Ectodermal cell (in vitro differentiated cells): ENCODE results near the gene CCDC85C.
"Not testable (repeated sequence)": the region's sequence is repeated elsewhere in the genome, so short reads cannot be mapped to it uniquely, and the experiment has no call there.

Source experiments
- H3K27ac ChIP-seq: 2 replicates; pipeline ENCODE4 v1.7.0; 2013; ENCODE audit warnings: mild to moderate bottlenecking, low read depth, low read length; ENCODE audit not compliant: insufficient read depth, poor library complexity, severe bottlenecking
- H3K27me3 ChIP-seq: 2 replicates; pipeline ENCODE4 v1.7.0; 2013; ENCODE audit warnings: mild to moderate bottlenecking, low read length; ENCODE audit not compliant: insufficient read depth, control insufficient read depth, poor library complexity, severe bottlenecking
- H3K36me3 ChIP-seq: one replicate; pipeline ENCODE4 v1.7.0; 2013; ENCODE audit warnings: low read length; ENCODE audit not compliant: control insufficient read depth, insufficient read depth
- H3K4me1 ChIP-seq: one replicate; pipeline ENCODE4 v1.7.0; 2013; ENCODE audit warnings: low read length; ENCODE audit not compliant: control insufficient read depth, insufficient read depth
- H3K4me3 ChIP-seq: 2 replicates; pipeline ENCODE4 v1.7.0; 2013; ENCODE audit warnings: low read depth, low read length, control low read depth; ENCODE audit not compliant: insufficient read depth
- H3K9me3 ChIP-seq: 2 replicates; pipeline ENCODE4 v1.7.0; 2013; ENCODE audit warnings: mild to moderate bottlenecking, low read length, moderate library complexity; ENCODE audit not compliant: control insufficient read depth
- WGBS, 2 experiments: methylation state at CpG; one replicate each; pipeline ENCODE4 v1.1.7; 2013; ENCODE audit warnings: missing lambda C conversion rate in 2 of 2; 5-methylcytosine and 5-hydroxymethylcytosine counted together

The CCDC85C gene

DNA sequence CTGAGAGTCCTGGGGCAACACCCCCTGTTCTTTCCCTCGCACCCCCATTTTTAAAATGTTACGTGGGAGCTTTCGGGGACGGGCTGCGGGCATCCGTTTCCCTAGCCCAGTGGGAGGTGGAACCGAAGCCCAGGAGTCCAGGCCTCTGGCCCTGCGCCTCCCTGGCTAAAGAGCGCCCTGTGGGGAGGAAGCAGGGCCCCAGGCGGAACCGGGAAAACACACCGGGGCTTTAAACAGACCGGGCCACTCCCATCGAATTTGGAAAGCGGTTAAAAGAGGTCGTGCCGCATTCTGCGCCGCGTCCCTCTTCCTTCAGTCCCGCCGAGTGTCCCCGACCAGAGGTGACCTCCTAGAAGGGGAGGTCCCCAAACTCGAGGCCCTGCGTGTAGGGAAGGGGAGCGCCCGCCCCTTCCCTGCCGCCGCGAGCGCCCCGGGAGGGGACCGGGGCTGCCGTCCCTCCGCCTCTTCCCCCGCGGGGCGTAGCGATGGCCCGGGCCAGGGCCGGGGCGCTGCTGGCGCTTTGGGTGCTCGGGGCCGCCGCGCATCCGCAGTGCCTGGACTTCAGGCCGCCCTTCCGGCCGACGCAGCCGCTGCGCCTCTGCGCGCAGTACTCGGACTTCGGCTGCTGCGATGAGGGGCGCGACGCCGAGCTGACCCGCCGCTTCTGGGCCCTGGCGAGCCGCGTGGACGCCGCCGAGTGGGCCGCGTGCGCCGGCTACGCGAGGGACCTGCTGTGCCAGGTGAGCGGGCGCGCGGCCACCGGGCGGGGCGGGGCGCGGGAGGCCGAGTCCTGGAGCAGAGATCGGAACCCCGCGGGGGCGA lies 40.9 kb upstream of the CCDC85C start, which contains the start of gene HHIPL1:
HHIPL1 (plus strand) TSS at position 407 of the 822 bp plus-strand sequence; CDS start at position 486, 79 bp downstream.
- WGBS, 2 experiments, result 5 to 6% methylated on average over 91 of the region's 91 CpGs
- H3K4me3 ChIP-seq, result peak within 1 kb of the TSS; percentile 35

DNA sequence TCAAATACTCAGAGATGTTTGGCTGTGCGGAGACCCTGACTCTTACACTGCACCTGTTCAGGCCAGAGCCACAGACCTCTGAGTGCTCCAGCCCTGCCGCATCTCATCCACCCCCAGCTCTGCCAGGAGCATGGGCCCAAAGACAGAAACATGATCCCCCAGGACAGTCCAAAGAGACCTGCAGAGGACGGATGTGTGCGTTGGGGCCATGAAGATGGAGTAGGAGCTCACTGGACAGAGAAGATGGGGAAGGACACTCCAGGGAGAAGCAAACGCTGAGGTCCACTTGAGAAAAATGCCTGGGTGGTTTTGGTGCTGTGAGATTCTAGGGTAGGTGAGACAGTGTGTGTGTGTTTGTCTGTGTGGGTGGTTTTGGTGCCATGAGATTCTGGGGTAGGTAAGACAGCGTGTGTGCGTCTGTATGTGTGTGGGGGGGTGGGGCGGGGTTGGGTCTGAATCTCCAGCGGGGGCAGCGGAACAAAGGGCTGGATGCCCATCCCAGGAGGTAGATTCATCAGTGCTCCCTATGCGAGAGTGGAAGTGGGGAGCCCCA lies 40.1 kb upstream of the CCDC85C start:
- Histone ChIP-seq H3K27me3 (peaks cover 24% of the 10 kb centered on the region), H3K9me3 (no peaks in the 10 kb centered on the region), H3K4me1 (peaks cover 17% of the 10 kb centered on the region), H3K27ac (no peak overlapping the region), H3K36me3 (no peaks in the 10 kb centered on the region), H3K4me3 (no peak overlapping the region)
- WGBS, 2 experiments, result 80 to 82% methylated on average over 11 of the region's 11 CpGs

More for the DNA sequence above, 40.9 kb upstream of the CCDC85C start, which contains the start of gene HHIPL1:
- H3K36me3 ChIP-seq, result no peaks in the 10 kb centered on the region
- no peak within 1 kb of the TSS for H3K27ac ChIP-seq
- no peaks in the 10 kb centered on the region for H3K9me3 ChIP-seq
- H3K4me1 ChIP-seq, result peaks cover 17% of the 10 kb centered on the region
- peaks cover 24% of the 10 kb centered on the region for H3K27me3 ChIP-seq

DNA sequence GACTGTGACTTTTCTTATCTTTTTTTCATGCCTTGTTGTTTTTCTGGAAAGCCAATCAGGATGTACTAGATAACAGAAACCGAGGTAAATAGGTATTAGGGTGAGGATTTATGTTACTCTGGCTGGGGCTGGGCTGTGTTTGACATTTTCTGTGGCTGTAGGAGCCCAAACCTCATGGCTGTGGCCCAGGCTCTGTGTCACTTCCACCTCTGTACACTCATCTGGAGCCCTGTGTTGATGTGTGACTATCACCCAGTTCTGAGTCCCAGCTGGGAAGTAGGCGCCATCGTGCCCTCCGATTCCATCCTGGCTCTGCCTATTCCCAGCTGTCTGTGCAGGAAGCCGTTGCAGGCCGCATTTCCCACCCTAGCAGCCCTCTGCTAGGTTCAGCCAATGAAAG lies 39.3 kb upstream of the CCDC85C start:
- peaks cover 24% of the 10 kb centered on the region for H3K27me3 ChIP-seq
- H3K4me3 ChIP-seq, result no peak overlapping the region
- H3K27ac ChIP-seq, result no peak overlapping the region
- H3K9me3 ChIP-seq, result no peaks in the 10 kb centered on the region
- WGBS, 2 experiments, result 82 to 88% methylated on average over 6 of the region's 6 CpGs
- H3K36me3 ChIP-seq, result no peaks in the 10 kb centered on the region
- peaks cover 17% of the 10 kb centered on the region for H3K4me1 ChIP-seq

DNA sequence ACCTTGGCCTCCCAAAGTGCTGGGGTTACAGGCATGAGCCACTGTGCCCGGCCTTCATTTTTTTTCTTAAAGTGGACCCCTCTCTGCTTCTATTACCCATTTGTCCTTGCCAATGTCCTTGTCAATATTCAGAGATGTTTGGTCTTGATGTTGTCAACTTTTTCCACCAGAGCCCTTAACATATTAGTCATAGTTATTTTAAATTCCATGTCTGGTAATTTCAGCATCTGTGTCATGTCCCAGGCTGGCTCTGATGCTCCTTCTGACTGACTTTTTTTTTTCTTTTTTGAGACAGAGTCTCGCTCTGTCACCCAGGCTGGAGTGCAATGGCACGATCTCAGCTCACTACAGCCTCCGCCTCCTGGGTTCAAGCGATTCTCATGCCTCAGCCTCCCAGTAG lies 38.8 kb upstream of the CCDC85C start:
- H3K36me3 ChIP-seq, H3K9me3 ChIP-seq, H3K27ac ChIP-seq, H3K4me3 ChIP-seq: not testable (repeated sequence)
- WGBS, 2 experiments, result 94 to 95% methylated on average over 5 of the region's 5 CpGs
- Histone ChIP-seq H3K4me1 (peaks cover 17% of the 10 kb centered on the region), H3K27me3 (peaks cover 24% of the 10 kb centered on the region)

DNA sequence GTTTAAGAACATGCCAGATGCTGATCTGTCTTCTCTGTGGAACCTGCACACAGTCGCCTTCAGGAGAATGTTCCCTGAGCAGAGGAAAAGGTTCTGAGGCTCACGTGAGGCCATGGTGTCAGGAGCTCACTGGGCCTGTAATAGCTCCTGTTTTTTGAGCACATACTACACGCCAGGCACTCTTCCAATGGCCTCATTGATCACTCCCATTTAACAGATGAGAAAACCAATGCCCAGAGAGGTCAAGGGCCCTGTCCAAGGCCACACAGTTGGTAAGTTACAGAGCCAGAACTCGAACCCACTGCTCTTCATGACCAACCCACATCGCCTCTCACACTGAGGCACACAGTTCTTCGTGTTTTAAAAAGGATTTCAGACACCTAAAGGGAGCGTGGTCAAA lies 33.6 kb upstream of the CCDC85C start:
- H3K4me1 ChIP-seq, result peaks cover 3% of the 10 kb centered on the region
- H3K4me3 ChIP-seq, result no peak overlapping the region
- no peaks in the 10 kb centered on the region for H3K36me3 ChIP-seq
- H3K27me3 ChIP-seq, result no peaks in the 10 kb centered on the region
- H3K9me3 ChIP-seq, result no peaks in the 10 kb centered on the region
- no peak overlapping the region for H3K27ac ChIP-seq
- 93 to 94% methylated on average over 7 of the region's 7 CpGs for WGBS, 2 experiments

DNA sequence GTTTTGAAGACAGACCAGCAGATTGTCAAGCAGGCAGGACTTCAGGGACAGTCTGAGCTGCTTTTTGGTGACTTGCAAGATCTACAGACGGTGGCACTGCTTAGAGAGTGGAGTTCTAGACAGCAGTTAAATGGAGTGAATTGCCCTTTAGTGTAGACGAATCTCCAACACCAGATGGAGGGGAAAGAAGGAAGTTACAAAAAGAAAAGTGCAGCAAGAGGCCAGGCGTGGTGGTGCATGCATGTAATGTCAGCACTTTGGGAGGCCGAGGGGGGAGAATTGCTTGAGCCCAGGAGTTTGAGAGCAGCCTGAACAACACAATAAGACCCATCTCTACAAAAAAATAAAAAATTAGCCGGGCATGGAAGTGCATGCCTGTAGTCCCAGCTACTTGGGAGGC lies 32.5 kb upstream of the CCDC85C start:
- 85 to 90% methylated on average over 5 of the region's 5 CpGs for WGBS, 2 experiments
- no peaks in the 10 kb centered on the region for H3K27me3 ChIP-seq

DNA sequence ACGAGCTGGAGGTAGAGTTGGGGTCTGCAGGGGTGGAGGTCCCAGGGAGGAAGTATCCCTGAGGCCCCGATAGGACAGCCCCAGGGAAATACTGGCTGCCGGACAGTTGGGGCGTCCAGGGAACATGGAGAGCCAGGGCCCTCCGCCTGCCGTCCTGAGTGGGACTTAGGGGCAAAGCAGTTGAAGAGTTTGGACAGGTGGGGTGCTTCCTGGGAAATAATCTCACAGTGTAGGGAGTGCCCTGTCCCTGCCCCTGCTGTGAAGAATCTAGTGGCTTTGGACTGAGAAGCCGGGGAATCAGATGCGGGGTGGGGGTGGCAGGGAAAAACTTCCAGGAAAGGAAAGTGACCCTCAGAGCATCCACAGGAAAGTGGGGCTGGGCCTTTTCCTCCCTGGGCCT lies 31.1 kb upstream of the CCDC85C start:
- no peaks in the 10 kb centered on the region for H3K9me3 ChIP-seq
- H3K27ac ChIP-seq, result no peak overlapping the region
- no peaks in the 10 kb centered on the region for H3K36me3 ChIP-seq
- no peaks in the 10 kb centered on the region for H3K27me3 ChIP-seq
- WGBS, 2 experiments, result 84 to 87% methylated on average over 8 of the region's 8 CpGs
- peaks cover 3% of the 10 kb centered on the region for H3K4me1 ChIP-seq
- no peak overlapping the region for H3K4me3 ChIP-seq

More for the DNA sequence above, 32.5 kb upstream of the CCDC85C start:
- Histone ChIP-seq H3K4me3 (no peak overlapping the region), H3K9me3 (no peaks in the 10 kb centered on the region), H3K27ac (no peak overlapping the region), H3K36me3 (no peaks in the 10 kb centered on the region), H3K4me1 (peaks cover 3% of the 10 kb centered on the region)

DNA sequence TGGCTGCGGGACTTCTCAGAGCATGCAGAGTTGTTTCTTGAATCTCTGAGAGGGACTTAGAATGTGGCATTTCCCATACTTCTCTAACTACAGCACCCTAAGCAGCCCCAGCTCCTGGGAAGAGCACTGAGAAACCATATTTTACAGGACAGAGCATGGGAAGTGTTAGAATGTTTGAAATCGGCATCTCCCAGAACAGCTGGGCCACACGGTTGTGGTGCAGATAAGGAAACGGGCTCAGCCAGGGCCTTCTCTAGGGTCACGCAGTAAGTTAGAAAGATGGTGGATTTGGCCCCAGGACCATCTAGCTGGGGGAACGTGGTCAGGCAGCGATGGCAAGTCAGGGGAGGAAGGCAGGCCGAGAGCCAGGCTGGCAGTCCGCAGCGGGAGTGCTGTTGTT lies 30.4 kb upstream of the CCDC85C start:
- Histone ChIP-seq H3K36me3 (no peaks in the 10 kb centered on the region), H3K27ac (no peak overlapping the region), H3K4me3 (no peak overlapping the region), H3K9me3 (no peaks in the 10 kb centered on the region), H3K4me1 (peaks cover 3% of the 10 kb centered on the region), H3K27me3 (no peaks in the 10 kb centered on the region)
- WGBS, 2 experiments, result 94 to 95% methylated on average over 10 of the region's 10 CpGs

DNA sequence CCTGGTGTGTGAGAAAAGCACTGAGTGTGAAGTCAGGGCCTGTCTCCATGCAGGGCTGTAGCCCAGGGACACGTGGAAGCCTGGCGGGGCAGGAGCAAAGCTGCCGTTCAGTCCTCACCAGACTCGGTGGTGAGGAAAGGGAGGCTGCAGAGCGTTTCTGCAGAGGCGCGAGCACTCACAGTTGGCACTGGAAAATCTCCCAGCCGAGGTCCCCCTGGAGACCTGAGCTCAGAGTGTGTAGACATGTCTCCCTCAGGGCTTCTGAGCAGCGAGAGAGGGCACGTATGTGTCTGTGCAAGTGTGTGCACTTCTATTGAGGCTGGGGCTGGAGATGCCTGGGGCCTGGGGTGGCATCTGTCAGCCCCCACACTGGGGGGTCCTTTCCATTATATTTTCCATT lies 29.9 kb upstream of the CCDC85C start:
- Histone ChIP-seq H3K27ac (no peak overlapping the region), H3K9me3 (no peaks in the 10 kb centered on the region), H3K4me1 (peaks cover 3% of the 10 kb centered on the region), H3K27me3 (no peaks in the 10 kb centered on the region), H3K4me3 (no peak overlapping the region), H3K36me3 (no peaks in the 10 kb centered on the region)
- 85 to 87% methylated on average over 10 of the region's 10 CpGs for WGBS, 2 experiments

DNA sequence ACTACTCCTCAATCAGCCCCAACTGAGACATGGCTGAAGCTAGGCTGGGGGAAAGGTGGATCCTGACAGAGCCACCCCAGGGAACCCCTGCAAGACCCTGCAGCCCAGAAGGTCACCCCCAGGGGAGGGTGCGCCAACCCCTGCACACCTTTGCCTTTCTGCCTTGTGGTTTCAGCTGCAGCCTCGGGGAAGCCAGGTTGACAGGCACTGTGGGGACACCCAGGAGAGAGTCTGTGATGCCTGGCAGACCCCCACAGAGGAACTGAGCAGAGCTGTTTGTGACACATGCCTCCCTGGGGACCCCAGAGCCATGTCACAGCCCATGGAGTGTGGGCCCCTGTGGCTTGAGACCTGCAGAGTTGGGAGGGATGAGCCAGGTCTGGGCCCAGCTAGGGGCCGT lies 29.1 kb upstream of the CCDC85C start:
- H3K27ac ChIP-seq, result no peak overlapping the region
- H3K4me3 ChIP-seq, result no peak overlapping the region
- 86% methylated on average over 3 of the region's 3 CpGs for WGBS, 2 experiments
- H3K4me1 ChIP-seq, result peaks cover 3% of the 10 kb centered on the region
- no peaks in the 10 kb centered on the region for H3K36me3 ChIP-seq
- H3K27me3 ChIP-seq, result no peaks in the 10 kb centered on the region
- H3K9me3 ChIP-seq, result no peaks in the 10 kb centered on the region
